ENCODE results near the gene PHACTR2.
A peak's percentile ranks its signal among the peaks of the same experiment; 100 is the strongest.

Gene PHACTR2

GRCh38 chr6:143675382-143675900, 2.3 kb upstream of the PHACTR2 start:
- no peak for DNase-seq (ENCODE audit: low spot score)

GRCh38 chr6:143675946-143676345, 1.8 kb upstream of the PHACTR2 start:
- DNase-seq (ENCODE audit: low spot score), result no peak

- DNase-seq (ENCODE audit: low spot score), result no peak
Observed at GRCh38 chr6:143676437-143677045, 1.2 kb upstream of the PHACTR2 start.

GRCh38 chr6:143677577-143677890, 231 bp upstream of the PHACTR2 start:
- DNase-seq (ENCODE audit: low spot score), result no peak

DNA sequence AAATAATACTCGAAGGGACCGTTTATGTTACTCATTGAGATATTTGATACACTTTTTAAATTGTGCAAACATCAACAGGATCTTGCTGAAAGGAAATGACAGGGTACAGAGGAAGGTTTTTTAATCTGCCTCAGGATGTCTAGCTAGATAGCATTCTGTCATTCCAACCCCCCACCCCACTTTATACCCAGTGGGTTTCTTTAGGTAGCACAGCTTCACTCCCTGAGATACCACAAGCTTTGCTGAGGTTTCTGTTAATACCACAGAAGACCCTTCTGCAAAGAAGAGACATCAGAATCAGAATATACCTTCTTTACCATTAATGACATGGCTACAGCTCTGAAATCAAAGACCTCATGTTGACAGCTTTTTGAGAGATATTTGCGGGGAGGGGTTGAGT, 1.3 kb downstream of the PHACTR2 start:
- DNase-seq (ENCODE audit: low spot score), result no peak

DNA sequence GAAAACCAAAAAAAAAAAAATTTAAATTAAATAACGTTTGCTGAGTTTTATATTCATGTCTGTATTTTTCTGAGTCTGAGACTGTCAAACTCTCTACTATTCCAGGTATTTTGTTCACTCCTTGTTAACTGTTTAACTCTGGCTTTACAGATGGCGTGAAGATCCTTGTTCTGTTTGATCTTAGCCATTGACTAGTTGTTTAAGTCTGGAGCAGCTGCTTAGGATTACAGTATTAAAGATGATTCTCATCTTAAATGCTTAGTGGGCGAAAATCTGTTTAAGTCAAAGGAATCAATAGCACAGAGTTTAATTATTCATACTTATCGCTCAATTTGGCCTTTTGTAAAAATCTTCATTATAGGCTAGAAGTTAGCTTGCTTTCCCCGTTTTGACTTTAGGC, 2.4 kb downstream of the PHACTR2 start:
- DNase-seq (ENCODE audit: low spot score), result no peak

DNA sequence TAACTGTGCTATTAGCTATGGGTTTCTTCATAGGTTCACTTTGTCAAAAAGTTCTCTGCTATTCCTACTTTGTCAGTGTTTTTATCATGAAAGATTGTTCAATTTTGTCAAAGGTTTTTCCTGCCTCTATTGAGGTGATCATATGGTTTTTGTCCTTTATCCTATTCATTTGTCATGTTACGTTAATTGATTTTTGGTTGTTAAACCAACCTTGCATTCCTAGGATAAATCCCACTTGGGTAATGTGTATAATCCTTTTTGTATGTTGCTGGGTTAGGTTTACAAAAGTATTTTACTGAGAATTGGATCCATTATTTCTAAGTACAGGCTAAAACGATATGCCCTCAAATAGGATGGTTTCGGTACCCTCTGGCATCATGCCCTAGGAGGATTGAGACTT, 5.0 kb downstream of the PHACTR2 start:
- DNase-seq (ENCODE audit: low spot score), result no peak

DNA sequence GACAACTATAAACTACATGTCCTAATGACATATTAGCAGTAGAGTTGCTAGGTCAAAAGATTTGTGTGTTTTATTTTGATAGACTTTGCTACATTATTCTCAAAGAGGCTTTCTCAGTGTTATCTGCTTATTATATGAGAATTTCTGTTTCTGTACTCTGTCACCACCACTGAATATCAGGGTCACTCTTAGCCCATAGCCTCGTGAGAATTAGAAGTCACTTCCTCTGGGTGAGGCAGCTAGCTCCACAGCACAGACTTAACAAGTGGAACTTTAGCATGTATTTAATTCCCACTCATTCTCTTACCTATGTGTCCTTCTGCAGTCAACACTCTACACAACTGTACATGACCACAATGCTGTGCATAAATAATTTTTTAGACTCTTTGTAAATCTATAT, 6.7 kb downstream of the PHACTR2 start:
- DNase-seq (ENCODE audit: low spot score), result no peak

DNA sequence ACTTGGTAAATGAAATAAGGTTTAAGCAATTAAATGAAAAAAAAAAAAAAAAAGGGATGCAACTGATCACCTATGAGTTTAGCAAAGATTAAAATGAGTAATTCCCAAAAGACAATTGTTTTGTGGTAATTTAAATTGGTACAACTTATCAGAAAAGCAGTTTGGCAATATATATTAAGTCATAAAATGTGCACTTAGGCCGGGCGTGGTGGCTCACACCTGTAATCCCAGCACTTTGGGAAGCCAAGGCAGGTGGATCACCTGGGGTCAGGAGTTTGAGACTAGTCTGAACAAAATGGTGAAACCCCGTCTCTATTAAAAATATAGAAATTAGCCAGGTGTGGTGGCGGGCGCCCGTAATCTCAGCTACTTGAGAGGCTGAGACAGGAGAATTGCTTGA, 7.9 kb downstream of the PHACTR2 start:
- no peak for DNase-seq (ENCODE audit: low spot score)

DNA sequence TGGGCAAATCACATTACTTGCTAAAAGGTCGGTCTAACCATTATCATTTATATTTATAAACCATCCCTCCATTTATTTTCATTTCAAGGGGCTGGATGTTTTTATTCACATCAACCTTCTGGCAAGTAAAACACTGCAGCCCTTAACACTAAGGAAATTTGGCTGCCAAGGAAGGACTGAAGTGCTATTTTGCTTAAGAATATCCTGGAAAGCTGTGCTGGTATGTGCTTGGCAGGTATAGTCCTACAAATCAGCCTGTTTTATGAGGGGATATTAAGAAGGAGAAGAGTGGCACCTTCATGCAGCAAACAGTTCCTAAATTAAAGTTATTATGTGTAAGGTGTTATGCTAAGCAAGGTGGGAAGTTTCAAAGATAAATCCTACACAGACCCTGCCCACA, 9.8 kb downstream of the PHACTR2 start:
- DNase-seq (ENCODE audit: low spot score), result no peak

DNA sequence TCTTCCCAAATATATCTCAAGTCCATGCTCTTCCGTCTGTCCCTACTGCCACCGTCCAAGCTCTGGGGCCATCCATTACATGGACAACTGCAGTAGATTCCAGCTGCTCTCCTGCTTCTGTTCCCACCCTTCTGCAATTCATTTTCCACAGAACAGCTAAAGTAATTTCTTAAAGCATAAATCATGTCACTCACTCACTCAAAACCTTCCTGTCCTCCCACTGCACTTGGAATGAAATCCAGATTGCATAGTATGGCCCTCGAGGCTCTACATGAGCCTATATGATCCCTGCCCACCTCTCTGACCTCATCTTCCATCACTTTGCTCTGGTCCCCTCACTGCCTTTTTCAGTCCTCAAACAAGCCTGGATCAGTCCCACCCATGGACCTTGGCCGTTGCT, 10.9 kb downstream of the PHACTR2 start:
- no peak for DNase-seq (ENCODE audit: low spot score)

- no peak for DNase-seq (ENCODE audit: low spot score)
Observed at GRCh38 chr6:143689852-143690251, 12.1 kb downstream of the PHACTR2 start.

DNA sequence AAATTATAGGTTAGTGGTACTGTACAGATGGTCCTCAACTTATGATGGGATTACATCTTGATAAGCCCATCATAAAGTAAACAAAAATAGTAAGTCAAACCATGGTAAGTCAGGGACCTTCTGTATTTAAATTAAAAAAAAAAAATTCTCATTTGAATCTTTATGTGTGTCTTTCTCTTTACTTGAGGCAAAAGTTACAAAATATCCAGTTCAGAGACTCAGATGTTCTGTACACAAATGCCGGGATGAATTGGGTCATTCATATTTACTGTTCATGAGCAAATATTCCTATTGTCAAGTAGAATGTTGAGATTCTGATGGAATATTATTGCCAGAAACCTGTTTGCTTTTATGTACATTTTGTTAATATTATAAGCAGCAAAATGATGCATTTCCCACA, 13.4 kb downstream of the PHACTR2 start:
- DNase-seq (ENCODE audit: low spot score), result no peak

GRCh38 chr6:143691900-143692636, 14.3 kb downstream of the PHACTR2 start:
- DNase-seq (ENCODE audit: low spot score), result no peak

DNA sequence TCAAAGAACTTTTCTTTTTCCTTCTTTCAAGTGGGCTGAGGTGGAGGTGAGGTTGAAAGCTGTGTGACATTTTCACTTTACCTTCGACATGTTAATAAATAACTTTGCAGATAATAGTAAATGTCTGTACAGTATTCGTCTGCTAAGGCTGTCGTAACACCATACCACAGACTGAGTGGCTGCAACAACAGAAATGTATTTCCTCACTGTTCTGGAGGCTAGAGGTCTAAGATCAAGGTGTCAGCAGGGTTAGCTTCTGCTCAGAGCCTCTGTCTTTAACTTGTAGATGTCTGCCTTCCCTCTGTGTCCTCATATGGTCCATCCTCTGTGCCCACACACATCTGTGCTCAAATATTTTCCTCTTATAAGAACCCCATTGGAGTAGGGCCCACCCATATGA, 14.9 kb downstream of the PHACTR2 start:
- DNase-seq (ENCODE audit: low spot score), result no peak

- no peak for DNase-seq (ENCODE audit: low spot score)
Observed at GRCh38 chr6:143694013-143694412, 16.2 kb downstream of the PHACTR2 start.

DNA sequence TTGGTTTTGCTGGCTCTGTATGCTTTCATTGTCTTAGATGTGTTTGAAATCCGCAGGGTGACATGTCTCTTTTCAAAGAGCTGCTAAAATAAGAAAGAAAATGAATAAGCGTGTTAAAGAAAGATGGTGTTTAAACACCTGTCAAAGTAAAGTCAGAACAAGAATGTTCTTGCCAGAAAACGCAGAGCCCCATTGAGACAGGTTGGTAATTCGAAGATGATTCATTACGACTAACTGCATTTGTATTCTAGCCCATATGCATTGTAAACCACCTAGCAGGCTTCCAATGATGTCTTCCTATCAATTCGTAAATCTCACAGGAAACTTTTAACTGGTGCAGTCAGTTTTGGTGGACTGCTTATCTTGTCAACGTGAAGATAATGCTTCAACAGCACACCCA, 16.8 kb downstream of the PHACTR2 start:
- DNase-seq (ENCODE audit: low spot score), result peak; percentile 12

DNA sequence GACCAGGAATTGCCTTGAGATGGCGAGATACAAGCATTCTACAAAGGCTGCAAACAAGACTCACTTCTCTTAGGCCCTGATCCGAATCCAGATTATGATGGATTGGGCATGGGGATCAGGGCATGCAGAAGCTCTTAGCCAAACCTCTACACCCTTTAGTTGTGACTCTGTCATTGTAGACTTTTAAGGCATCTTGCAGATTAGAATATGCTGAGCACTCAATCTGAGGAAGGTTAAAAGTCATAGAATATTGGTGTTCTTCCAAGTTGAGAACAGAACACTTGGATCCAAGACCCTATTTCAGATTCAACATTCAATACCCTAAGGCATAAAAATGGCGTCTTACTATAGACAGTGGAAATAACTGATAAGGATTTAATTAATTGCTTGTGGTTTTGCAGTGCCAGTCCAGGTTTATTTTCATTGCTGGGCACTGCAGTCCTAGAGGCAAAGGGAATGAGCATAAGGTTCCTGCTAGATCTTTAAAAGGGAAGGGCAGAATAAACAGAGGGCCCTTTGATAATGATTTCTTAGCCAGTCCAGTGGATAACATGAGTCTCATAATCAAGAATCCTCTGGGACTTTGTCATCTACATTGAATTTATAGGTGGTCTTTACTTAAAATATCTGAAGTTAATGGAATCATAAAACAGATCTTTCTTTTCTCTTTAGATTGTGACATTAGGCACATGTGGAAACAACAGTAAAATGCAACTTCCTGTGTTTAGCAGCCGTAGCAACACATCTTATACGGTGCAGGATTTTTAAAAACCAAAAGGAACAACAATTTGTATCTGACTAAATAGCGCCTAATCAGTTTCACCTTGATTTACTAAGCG, 17.6 kb downstream of the PHACTR2 start:
- no peak for DNase-seq (ENCODE audit: low spot score)

- no peak for DNase-seq (ENCODE audit: low spot score)
Observed at GRCh38 chr6:143695969-143696663, 18.4 kb downstream of the PHACTR2 start.

DNA sequence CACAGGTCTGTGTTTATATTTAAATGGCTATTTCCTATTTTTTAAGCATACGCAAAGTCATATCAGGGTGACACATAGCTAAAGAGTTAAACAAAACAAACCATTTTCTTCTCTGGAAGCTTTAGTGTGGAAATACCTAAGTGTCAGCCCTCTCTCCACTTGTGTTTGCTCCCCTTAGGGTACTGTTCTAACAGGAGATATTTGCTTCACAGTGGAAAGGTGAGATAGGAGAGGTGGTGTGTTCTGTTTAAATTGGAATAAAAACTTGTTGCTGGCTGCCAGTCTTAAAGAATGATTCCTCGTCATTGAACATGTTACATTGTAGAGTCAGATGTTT, 18.9 kb downstream of the PHACTR2 start:
- no peak for DNase-seq (ENCODE audit: low spot score)

- DNase-seq (ENCODE audit: low spot score), result no peak
Observed at GRCh38 chr6:143697076-143697800, 19.5 kb downstream of the PHACTR2 start.

DNA sequence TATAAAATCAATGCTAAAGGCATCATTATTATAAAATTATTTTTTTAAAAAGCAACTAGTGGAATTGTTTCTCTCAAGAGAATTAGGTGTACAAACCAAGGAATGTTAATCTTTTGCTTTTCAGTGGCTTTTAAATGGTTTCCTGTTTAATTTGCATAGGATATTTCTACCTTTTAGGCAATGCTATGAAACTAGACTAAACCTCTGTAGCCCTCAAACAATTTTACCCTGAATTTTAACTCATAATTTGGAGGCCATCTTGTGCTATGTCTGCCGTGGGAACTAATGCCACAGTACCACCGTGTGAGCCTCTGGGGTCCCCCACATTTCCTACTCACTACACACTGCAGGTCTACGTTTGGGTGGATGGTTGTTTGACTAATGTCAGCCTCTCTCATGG, 20.6 kb downstream of the PHACTR2 start:
- DNase-seq (ENCODE audit: low spot score), result no peak

All from putamen (tissue), 1 donor.